Colon (tissue), 2 donors: ENCODE data around the gene TLR8.

ENCODE experiments used
- FAIRE-seq: peaks from 2 replicates; lab custom pipeline; 2012; peaks lifted over from hg19 to GRCh38; lab: Jason Lieb, UNC
- donor health status: control.
- donor health status: control.

The TLR8 gene

GRCh38 chrX:12966151-12966550 is 59.7 kb downstream of the TLR8 start:
- FAIRE-seq = no peak

DNA sequence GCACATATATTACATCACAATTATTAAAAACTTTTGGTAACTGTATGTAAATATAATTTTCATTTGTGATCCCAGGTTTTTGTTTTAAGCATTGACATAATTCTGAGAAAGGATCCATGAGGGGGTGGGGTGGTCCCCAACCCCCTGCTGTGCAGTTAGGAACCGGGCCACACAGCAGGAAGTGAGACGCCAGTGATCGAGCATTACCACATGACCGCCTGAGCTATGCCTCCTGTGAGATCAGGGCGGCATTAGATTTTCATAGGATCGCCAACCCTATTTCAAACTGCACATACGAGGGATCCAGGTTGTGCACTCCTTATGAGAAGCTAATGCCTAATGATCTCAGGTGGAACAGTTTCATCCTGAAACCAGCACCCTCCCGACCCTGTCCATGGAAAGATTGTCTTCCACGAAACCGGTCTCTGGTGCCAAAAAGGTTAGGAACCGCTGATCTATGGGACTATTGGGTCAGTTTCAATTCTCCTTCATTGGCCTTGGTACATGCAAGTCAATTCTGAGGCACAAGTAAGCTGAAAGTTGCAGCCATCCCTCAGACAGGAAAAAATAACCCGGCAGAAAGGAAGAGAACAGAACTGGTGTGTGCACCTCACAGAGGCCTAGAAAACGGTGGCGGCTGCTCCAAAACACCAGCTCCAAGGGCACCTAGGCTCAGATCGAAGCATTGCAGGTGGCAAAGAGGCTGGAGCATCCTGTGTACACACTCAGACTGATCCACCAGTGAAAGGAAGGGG is 61.5 kb downstream of the TLR8 start:
- FAIRE-seq = no peak

DNA sequence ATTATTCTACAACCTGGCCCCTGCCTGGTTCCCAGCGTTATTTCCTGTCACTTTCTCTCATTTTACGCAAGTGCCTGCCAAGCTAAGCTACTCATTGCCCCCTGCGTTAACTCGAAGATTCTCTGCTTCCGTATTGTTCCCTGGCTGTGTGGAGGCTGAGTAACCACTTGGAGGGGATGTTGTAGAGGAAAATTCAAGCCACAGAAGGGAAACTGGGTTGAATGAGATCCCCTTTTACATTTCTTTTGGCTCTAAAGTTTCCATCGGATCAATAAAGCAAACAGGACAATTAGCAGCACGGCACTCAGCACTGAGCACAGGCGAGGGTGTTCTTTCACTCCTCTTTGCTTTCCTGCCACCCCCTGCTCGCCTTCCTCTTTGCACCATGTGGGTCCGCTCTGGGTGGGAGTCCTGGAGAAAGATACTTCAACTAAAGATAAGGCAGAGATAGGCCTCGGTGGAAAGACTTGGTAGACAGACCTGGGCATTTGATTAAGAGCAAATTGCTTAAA is 64.3 kb downstream of the TLR8 start:
- FAIRE-seq = no peak

DNA sequence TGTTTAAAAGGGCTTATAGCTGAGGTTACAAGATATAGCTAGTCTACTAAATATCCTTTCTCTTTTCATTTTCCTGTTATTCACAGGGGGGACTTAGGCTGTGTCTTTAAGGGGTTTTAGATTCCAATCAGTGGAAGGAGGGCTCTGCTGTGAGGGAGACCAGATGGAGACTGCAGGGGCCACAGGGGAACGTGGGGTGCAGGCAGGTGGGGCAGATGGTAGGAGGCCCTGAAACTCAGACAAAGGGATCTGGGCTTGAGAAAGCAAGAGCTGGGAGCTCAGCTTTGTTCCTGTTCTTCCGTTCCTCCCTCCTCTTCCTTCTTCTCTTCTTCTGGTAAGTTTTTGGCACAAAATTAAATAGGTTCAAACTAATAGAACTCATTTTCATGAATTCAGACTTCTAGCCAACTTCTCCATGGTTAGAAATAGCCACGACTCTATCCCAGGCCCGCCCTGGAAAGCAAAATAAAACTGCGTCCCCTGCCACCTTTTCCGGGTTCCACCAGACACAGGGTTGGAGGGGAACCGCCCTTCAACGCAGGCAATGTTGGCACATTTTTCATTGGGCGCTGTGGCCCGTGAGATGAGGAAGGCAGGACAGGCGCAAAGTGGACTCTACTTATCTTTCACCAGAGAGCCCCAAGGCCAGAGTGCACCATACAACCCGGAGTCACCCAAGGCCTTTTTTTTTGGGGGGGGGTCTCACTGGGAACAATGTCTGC is 65.0 kb downstream of the TLR8 start:
- no peak for FAIRE-seq

DNA sequence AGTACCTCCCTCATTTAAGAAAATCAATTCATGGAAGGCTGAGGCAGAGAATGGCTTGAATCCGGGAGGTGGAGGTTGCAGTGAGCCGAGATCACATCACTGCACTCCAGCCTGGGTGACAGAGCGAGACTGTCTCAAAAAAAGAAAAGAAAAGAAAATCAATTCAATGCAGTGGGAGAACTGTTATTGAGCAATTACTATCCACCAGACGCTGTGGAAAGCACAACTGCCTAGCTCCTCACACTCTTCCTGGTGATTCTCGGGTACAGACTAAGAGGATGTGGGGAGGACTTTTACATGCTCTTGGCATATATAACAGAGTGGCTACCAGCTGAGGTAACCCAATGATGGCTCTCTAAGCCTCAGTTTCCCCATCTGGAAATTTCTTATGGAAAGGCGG is 65.8 kb downstream of the TLR8 start:
- FAIRE-seq = no peak
